H1 (cell line): Measurements from ENCODE around the gene MAP7. TPM values are rescaled to one million over a fixed set of nuclear protein-coding genes. Genes with fewer than 3 reads are reported as not detected.
"Not testable (repeated sequence)": the region's sequence is repeated elsewhere in the genome, so short reads cannot be mapped to it uniquely, and the experiment has no call there.

Experiments
- CTCF ChIA-PET: fragments of 300-600 bp; sonication (Branson Sonifier 250); formaldehyde crosslinking; loops from one replicate; lab custom pipeline; 2021; ENCODE audit not compliant: partially characterized antibody; lab: Charles Lee
- POLR2A ChIA-PET: fragments of 300-600 bp; sonication (Branson Sonifier 250); formaldehyde crosslinking; loops from one replicate; lab custom pipeline; 2021; ENCODE audit warnings: inconsistent platforms; ENCODE audit not compliant: partially characterized antibody; lab: Charles Lee
- DNase-seq, 2 experiments: peaks; one replicate each; pipeline versions ENCODE4 v3.0.0 to v3.0.0-alpha.2; 2010 to 2022; ENCODE audit warnings: low spot score in 2 of 2, low read depth in 1 of 2, mixed read lengths in 1 of 2
- FAIRE-seq: peaks from 2 replicates; lab custom pipeline; 2011; peaks lifted over from hg19 to GRCh38; lab: Jason Lieb, UNC
- H2AFZ ChIP-seq: 2 replicates; pipeline ENCODE4 v1.8.1; 2012; ENCODE audit warnings: low read length, inconsistent platforms
- H2AK5ac ChIP-seq: 2 replicates; pipeline ENCODE4 v1.6.1; 2013; ENCODE audit warnings: low read depth, low read length
- H2BK120ac ChIP-seq: replicated peaks from 2 replicates; pipeline ENCODE3; 2013; ENCODE audit warnings: low read depth, low read length, inconsistent platforms
- H2BK12ac ChIP-seq: 2 replicates; pipeline ENCODE4 v1.6.1; 2013; ENCODE audit warnings: low read depth, low read length
- H2BK15ac ChIP-seq: 2 replicates; pipeline ENCODE4 v1.6.1; 2013; ENCODE audit warnings: low read length
- H2BK20ac ChIP-seq: 2 replicates; pipeline ENCODE4 v1.6.1; 2013; ENCODE audit warnings: low read length
- H2BK5ac ChIP-seq: 2 replicates; pipeline ENCODE4 v1.6.1; 2013; ENCODE audit warnings: low read depth, low read length
- H3K14ac ChIP-seq: 2 replicates; pipeline ENCODE4 v1.6.1; 2013; ENCODE audit warnings: inconsistent platforms; ENCODE audit not compliant: insufficient read length
- H3K18ac ChIP-seq: 2 replicates; pipeline ENCODE4 v1.6.1; 2013; ENCODE audit warnings: low read length; ENCODE audit errors: extremely low read depth
- H3K23ac ChIP-seq: 2 replicates; pipeline ENCODE4 v1.6.1; 2013; ENCODE audit warnings: inconsistent platforms; ENCODE audit not compliant: insufficient read length
- H3K23me2 ChIP-seq: 2 replicates; pipeline ENCODE4 v1.6.1; 2013; ENCODE audit warnings: low read depth, low read length
- H3K27ac ChIP-seq: 2 replicates; pipeline ENCODE4 v1.6.1; 2011; ENCODE audit warnings: low read depth, low read length, inconsistent platforms
- H3K27me3 ChIP-seq, 4 experiments: replicated peaks in 1 of 4; 1 replicate in 1 of 4; 2 replicates in 3 of 4; pipeline versions ENCODE4 v1.6.1 to v1.8.1; 2011 to 2013; ENCODE audit warnings: low read length in 3 of 4, mild to moderate bottlenecking in 3 of 4, inconsistent platforms in 2 of 4, mixed read lengths in 2 of 4, moderate library complexity in 1 of 4; ENCODE audit not compliant: control insufficient read depth in 3 of 4, insufficient read depth in 3 of 4; ENCODE audit errors: extremely low read depth in 1 of 4
- H3K36me3 ChIP-seq, 4 experiments: 2 replicates each; pipeline versions ENCODE4 v1.6.1 to v1.8.1; 2011 to 2013; ENCODE audit warnings: mild to moderate bottlenecking in 4 of 4, low read length in 3 of 4, moderate library complexity in 2 of 4, control low read depth in 1 of 4, inconsistent platforms in 1 of 4; ENCODE audit not compliant: insufficient read depth in 4 of 4, control insufficient read depth in 2 of 4
- H3K4ac ChIP-seq: replicated peaks from 2 replicates; pipeline ENCODE3; 2013; ENCODE audit warnings: low read length, low read depth, mixed read lengths, inconsistent platforms; ENCODE audit not compliant: insufficient read length
- H3K4me1 ChIP-seq, 4 experiments: replicated peaks in 1 of 4; 1 replicate in 1 of 4; 2 replicates in 3 of 4; pipeline versions ENCODE4 v1.6.1 to v1.8.1; 2011 to 2013; ENCODE audit warnings: low read length in 3 of 4, inconsistent platforms in 2 of 4, mixed read lengths in 1 of 4; ENCODE audit not compliant: insufficient read depth in 4 of 4, control insufficient read depth in 3 of 4
- H3K4me2 ChIP-seq, 2 experiments: 2 replicates each; pipeline versions ENCODE4 v1.6.1 to v1.8.1; 2011 to 2013; ENCODE audit warnings: low read depth in 2 of 2, low read length in 2 of 2, control low read depth in 1 of 2, inconsistent platforms in 1 of 2, mild to moderate bottlenecking in 1 of 2; ENCODE audit not compliant: insufficient read depth in 1 of 2
- H3K4me3 ChIP-seq, 4 experiments: fragments of 200-600, 300-600 bp in 1 of 4; sonication (generic), shearing (Covaris generic), sonication (Bioruptor Twin) in 1 of 4; 2 replicates each; pipeline versions ENCODE4 v1.5.1 to v1.8.1; 2011 to 2016; ENCODE audit warnings: low read length in 4 of 4, low read depth in 3 of 4, control low read depth in 2 of 4, inconsistent platforms in 2 of 4, mild to moderate bottlenecking in 2 of 4, mixed read lengths in 1 of 4, moderate library complexity in 1 of 4; ENCODE audit not compliant: insufficient read depth in 2 of 4; ENCODE audit errors: extremely low read depth in 1 of 4
- H3K56ac ChIP-seq: replicated peaks from 2 replicates; pipeline ENCODE3; 2013; ENCODE audit warnings: low read depth, mild to moderate bottlenecking, mixed read lengths, low read length, inconsistent platforms; ENCODE audit not compliant: insufficient read length
- H3K79me1 ChIP-seq: 2 replicates; pipeline ENCODE4 v1.6.1; 2013; ENCODE audit warnings: low read depth, low read length, control low read depth
- H3K79me2 ChIP-seq, 2 experiments: 2 replicates each; pipeline versions ENCODE4 v1.6.1 to v1.8.1; 2012 to 2013; ENCODE audit warnings: low read length in 2 of 2, mild to moderate bottlenecking in 2 of 2, inconsistent platforms in 1 of 2; ENCODE audit not compliant: insufficient read depth in 2 of 2, control insufficient read depth in 1 of 2
- H3K9ac ChIP-seq, 4 experiments: replicated peaks in 1 of 4; 1 replicate in 1 of 4; 2 replicates in 3 of 4; pipeline versions ENCODE4 v1.6.1 to v1.8.1; 2011 to 2013; ENCODE audit warnings: low read depth in 3 of 4, low read length in 3 of 4, control low read depth in 2 of 4, mild to moderate bottlenecking in 2 of 4, moderate library complexity in 2 of 4, inconsistent platforms in 1 of 4; ENCODE audit errors: extremely low read depth in 1 of 4
- H3K9me3 ChIP-seq, 2 experiments: 2 replicates each; pipeline versions ENCODE4 v1.6.1 to v1.8.1; 2012 to 2013; ENCODE audit warnings: mild to moderate bottlenecking in 2 of 2, moderate library complexity in 2 of 2, control low read depth in 1 of 2, inconsistent platforms in 1 of 2, low read depth in 1 of 2, low read length in 1 of 2, mixed read lengths in 1 of 2; ENCODE audit not compliant: insufficient read depth in 2 of 2
- H4K20me1 ChIP-seq, 2 experiments: replicated peaks in 1 of 2; 2 replicates each; pipeline versions ENCODE3 to v1.8.1; 2011 to 2013; ENCODE audit warnings: inconsistent platforms in 2 of 2, low read length in 2 of 2, mild to moderate bottlenecking in 1 of 2; ENCODE audit not compliant: insufficient read depth in 2 of 2, control insufficient read depth in 1 of 2
- H4K5ac ChIP-seq: 2 replicates; pipeline ENCODE4 v1.6.1; 2013; ENCODE audit warnings: low read length, low read depth, mixed read lengths, inconsistent platforms; ENCODE audit not compliant: insufficient read length
- H4K8ac ChIP-seq: 2 replicates; pipeline ENCODE4 v1.8.0; 2013; ENCODE audit warnings: mild to moderate bottlenecking, moderate library complexity, low read length, inconsistent platforms; ENCODE audit not compliant: insufficient read depth; ENCODE audit errors: extremely low read depth
- H4K91ac ChIP-seq: replicated peaks from 2 replicates; pipeline ENCODE3; 2013; ENCODE audit warnings: low read length, mixed read lengths, inconsistent platforms; ENCODE audit not compliant: insufficient read length
- GTF2F1 ChIP-seq: IDR thresholded peaks from 2 replicates; pipeline ENCODE4 v1.6.1; 2012; ENCODE audit warnings: low read depth, low read length, improper control_type of control experiment, borderline replicate concordance
- MAX ChIP-seq: IDR thresholded peaks from 2 replicates; pipeline ENCODE4 v1.6.1; 2012; ENCODE audit warnings: inconsistent platforms
- NANOG ChIP-seq: IDR thresholded peaks from 2 replicates; pipeline ENCODE4 v1.6.1; 2011; ENCODE audit warnings: low read length, low read depth, mild to moderate bottlenecking, inconsistent platforms; ENCODE audit not compliant: insufficient read depth, poor library complexity, severe bottlenecking
- SUZ12 ChIP-seq: fragments of 200-600 bp; sonication (generic); IDR thresholded peaks from 2 replicates; pipeline ENCODE4 v1.6.1; 2012; ENCODE audit warnings: mild to moderate bottlenecking, inconsistent platforms, low read length, moderate library complexity, mixed read lengths
- WGBS, 2 experiments: shearing (Covaris generic) in 1 of 2; methylation state at CpG; one replicate each; pipeline versions ENCODE4 v1.1.6 to v1.1.7; 2013 to 2015; ENCODE audit warnings: low lambda C conversion rate in 2 of 2, mixed read lengths in 2 of 2, inconsistent platforms in 1 of 2, low coverage in 1 of 2, missing lambda C conversion rate in 1 of 2; ENCODE audit not compliant: insufficient replicate concordance in 2 of 2, insufficient coverage in 1 of 2, insufficient read length in 1 of 2; ENCODE audit errors: extremely low coverage in 1 of 2, missing lambda C conversion rate in 1 of 2; 5-methylcytosine and 5-hydroxymethylcytosine counted together
- polyA plus RNA-seq, 7 experiments: library from polyadenylated mRNA; depleted of rRNA in 3 of 7; stranded (reverse) in 5 of 7; unstranded in 2 of 7; fragments of >200 nt in 5 of 7; fragments of 200-250 nt in 2 of 7; gene quantifications; 1 replicate in 5 of 7; 2 replicates in 1 of 7; 4 replicates in 1 of 7; pipeline versions ENCODE4 v1.2.1 to v1.2.3, GENCODE V29; 2011 to 2013; ENCODE audit warnings: missing spikeins in 2 of 7, mixed read lengths in 2 of 7
- total RNA-seq: library from RNA; stranded (reverse); fragmentation: NEBNext Ultra II Directional; extraction: Animal tissue kit (Norgen Biotek cat#: 25700); gene quantifications from 2 replicates; pipeline ENCODE4 v1.2.1, GENCODE V29; 2021

MAP7 gene
- total and polyA plus RNA-seq, 2 of the 8 experiments (the other 6 are each of a cell fraction or from before 2014, with no cell fraction given), result 13.5 to 66.9 TPM

DNA sequence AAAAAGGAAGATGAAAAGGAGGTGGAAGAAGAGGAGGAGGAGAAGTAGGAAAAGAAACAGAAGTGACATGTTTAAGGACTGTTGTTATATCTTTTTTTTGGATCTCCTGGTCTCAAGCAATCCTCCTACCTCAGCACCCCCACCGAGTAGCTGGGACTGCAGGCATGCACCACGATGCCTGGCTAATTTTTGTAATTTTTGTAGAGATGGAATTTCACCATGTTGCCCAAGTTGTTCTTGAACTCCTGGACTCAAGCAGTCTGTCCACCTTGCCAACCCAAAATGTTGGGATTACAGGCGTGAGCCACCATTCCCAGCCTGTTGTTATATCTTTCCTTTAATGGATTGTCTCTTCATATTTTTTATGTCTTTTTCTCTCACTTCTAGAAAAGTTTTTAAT lies 241.1 kb downstream of the MAP7 start (continued):
- TF ChIP-seq GTF2F1, result no peak
- TF ChIP-seq MAX, result no peak
- TF ChIP-seq NANOG, result no peak
- TF ChIP-seq SUZ12, result no peak

- FAIRE-seq, result not testable (repeated sequence)
Observed at GRCh38 chr6:136308469-136308868, 241.8 kb downstream of the MAP7 start.

More at GRCh38 chr6:136308469-136308868, 241.8 kb downstream of the MAP7 start:
- H3K27ac ChIP-seq, H4K91ac ChIP-seq, DNase-seq, H3K27me3 ChIP-seq, H2BK12ac ChIP-seq, H2AFZ ChIP-seq, H4K8ac ChIP-seq, H3K23me2 ChIP-seq, H3K4ac ChIP-seq, H2BK15ac ChIP-seq, H3K4me3 ChIP-seq, H3K4me2 ChIP-seq, H2BK120ac ChIP-seq, H2AK5ac ChIP-seq, H3K18ac ChIP-seq, H4K5ac ChIP-seq, H4K20me1 ChIP-seq, H2BK20ac ChIP-seq, H3K4me1 ChIP-seq, H3K23ac ChIP-seq, H2BK5ac ChIP-seq, H3K79me1 ChIP-seq, H3K36me3 ChIP-seq, H3K14ac ChIP-seq, H3K56ac ChIP-seq, H3K9ac ChIP-seq, H3K9me3 ChIP-seq, H3K79me2 ChIP-seq: not testable (repeated sequence)
- POLR2A ChIA-PET, result interaction anchor here (0.6 to 2.0 kb wide), 3 partner anchors 18 to 23 kb away, joined by 4 to 8 read pairs (median 4); partner anchors contain the start of gene BCLAF1
- WGBS, 2 experiments, result 96% methylated on average over 1 of the region's 1 CpG; no CpG with 5 or more reads in 1 of the 2 experiments
- CTCF ChIA-PET, result interaction anchor here (0.6 to 4.3 kb wide), 2 partner anchors 9 to 32 kb away, joined by 3 to 23 read pairs; no protein-coding TSS in a partner anchor
